Upper lobe of left lung (tissue), 6 donors: Measurements from ENCODE around the gene SAMD4B. TPM values are rescaled to one million over a fixed set of nuclear protein-coding genes. Genes with fewer than 3 reads are reported as not detected.
A peak's percentile ranks its signal among the peaks of the same experiment; 100 is the strongest.

ENCODE experiments used
- ATAC-seq, 2 donors: fragments of 200-7000 bp; cut with Tn5 transposase; one replicate each; pipeline ENCODE4 v1.9.1; 2022; ENCODE audit warnings: mild to moderate bottlenecking in 2 of 2, moderate library complexity in 2 of 2; ENCODE audit not compliant: low FRiP score in 2 of 2
- DNase-seq, 2 donors: peaks; one replicate each; pipeline ENCODE4 v3.0.0-alpha.2; 2019 to 2020
- H3K27ac ChIP-seq, 4 donors: fragments of 200-600 bp; sonication (generic); one replicate each; pipeline ENCODE4 v1.5.1; 2016 to 2019
- H3K27me3 ChIP-seq, 4 donors: fragments of 200-600 bp; sonication (generic); one replicate each; pipeline ENCODE4 v1.5.1; 2017 to 2019
- H3K36me3 ChIP-seq, 4 donors: fragments of 200-600 bp; sonication (generic); one replicate each; pipeline ENCODE4 v1.5.1; 2016 to 2019
- H3K4me1 ChIP-seq, 4 donors: fragments of 200-600 bp; sonication (generic); one replicate each; pipeline ENCODE4 v1.5.1; 2018 to 2019
- H3K4me3 ChIP-seq, 4 donors: fragments of 200-600 bp; sonication (generic); one replicate each; pipeline ENCODE4 v1.5.1; 2017 to 2019; ENCODE audit warnings: mild to moderate bottlenecking in 2 of 4, moderate library complexity in 1 of 4
- H3K9me3 ChIP-seq, 4 donors: fragments of 200-600 bp; sonication (generic); one replicate each; pipeline ENCODE4 v1.5.1; 2018 to 2019
- CTCF ChIP-seq, 6 experiments: fragments of 450-650 bp in 4 of 6; fragments of 200-600 bp in 2 of 6; sonication (generic) in 2 of 6; IDR thresholded peaks; one replicate each; pipeline ENCODE4 v1.5.1; 2016 to 2019; ENCODE audit warnings: antibody characterized with exemption in 6 of 6
- EP300 ChIP-seq, 4 donors: sonication (generic); formaldehyde crosslinking; IDR thresholded peaks; one replicate each; pipeline ENCODE4 v1.5.1; 2017; ENCODE audit warnings: antibody characterized with exemption in 4 of 4, control low read depth in 2 of 4
- POLR2A ChIP-seq, 4 donors: fragments of 450-650 bp; IDR thresholded peaks; one replicate each; pipeline ENCODE4 v1.5.1; 2016 to 2017; ENCODE audit warnings: antibody characterized with exemption in 4 of 4, mild to moderate bottlenecking in 2 of 4
- POLR2AphosphoS5 ChIP-seq, 2 donors: sonication (generic); formaldehyde crosslinking; IDR thresholded peaks; one replicate each; pipeline ENCODE4 v1.5.1; 2017; ENCODE audit warnings: antibody characterized with exemption in 2 of 2
- WGBS, 2 donors: methylation state at CpG; one replicate each; pipeline ENCODE4 v1.1.5; 2017 to 2018; 5-methylcytosine and 5-hydroxymethylcytosine counted together
- total RNA-seq, 6 donors: library from RNA; depleted of rRNA in 4 of 6; stranded (reverse); fragments of >200 nt in 4 of 6; gene quantifications; one replicate each; pipeline versions ENCODE4 v1.1.0 to v1.2.1, GENCODE V29; 2016 to 2021
- donor health status: DM: no; HTN: no; CAD: no; lungs with moderate emphysema.
- donor health status: DM: no; HTN: yes; CAD: no; lungs with severe emphysema.

Gene SAMD4B
- total RNA-seq, 6 donors from 2014 or later, result 57.7 to 125 (median 79.3) TPM

DNA sequence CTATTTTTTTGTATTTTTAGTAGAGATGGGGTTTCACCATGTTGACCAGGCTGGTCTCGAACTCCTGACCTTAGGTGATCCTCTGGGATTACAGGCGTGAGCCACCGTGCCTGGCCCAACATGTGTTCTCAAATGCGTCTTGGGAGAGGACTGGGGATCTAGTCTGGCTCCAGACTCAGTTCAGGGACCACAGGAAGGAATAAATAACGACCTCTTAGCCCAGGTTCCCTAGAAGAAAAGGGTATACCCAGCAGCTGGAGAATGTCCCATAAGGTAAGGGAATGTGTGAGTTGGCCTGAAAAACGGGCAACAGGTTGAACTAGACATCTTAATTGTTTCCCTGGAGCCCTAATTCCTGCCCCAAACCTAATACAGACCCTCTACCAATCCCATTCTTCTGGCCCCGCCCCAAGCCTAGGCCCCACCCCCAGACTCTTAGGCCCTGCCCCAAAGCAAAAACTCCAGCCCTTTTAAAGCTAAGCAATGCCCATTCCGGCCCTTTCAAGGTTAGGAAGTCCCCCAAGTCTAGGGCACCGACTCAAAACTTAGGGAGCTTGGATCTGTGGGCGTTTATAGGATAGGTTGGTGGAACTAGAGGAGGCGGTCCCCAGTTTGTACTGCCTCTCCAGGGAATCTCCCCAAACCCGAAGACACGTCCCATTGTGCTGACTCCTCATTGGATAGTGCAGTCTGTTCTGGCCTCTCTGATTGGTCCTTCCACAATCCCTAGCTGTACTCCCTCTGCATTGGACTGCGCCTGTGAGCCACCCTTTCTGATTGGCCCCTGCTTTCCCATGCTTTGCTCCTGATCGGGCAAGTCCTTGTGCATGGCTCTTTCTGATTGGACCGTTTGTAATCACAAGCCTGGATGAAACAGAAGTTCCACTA lies 16.2 kb upstream of the SAMD4B start:
- TF ChIP-seq CTCF (IDR thresholded peaks at IDR 0.05), result no peak
- TF ChIP-seq EP300 (IDR thresholded peaks at IDR 0.05), result no peak
- TF ChIP-seq POLR2AphosphoS5 (IDR thresholded peaks at IDR 0.05), result no peak
- no peak for TF ChIP-seq POLR2A (IDR thresholded peaks at IDR 0.05)
- 80 to 86% methylated on average over 12 to 16 of the region's 16 CpGs for WGBS, 2 donors
- H3K27ac ChIP-seq, result no peak overlapping the region
- DNase-seq, result no peak
- H3K9me3 ChIP-seq, result no peaks in the 10 kb centered on the region
- H3K4me1 ChIP-seq, result peaks cover 0 to 14% (median 9%) of the 10 kb centered on the region in 4 donors
- ATAC-seq, result no peak
- H3K4me3 ChIP-seq, result no peak overlapping the region
- peaks cover 0 to 29% (median 2%) of the 10 kb centered on the region in 4 donors for H3K36me3 ChIP-seq
- H3K27me3 ChIP-seq, result no peaks in the 10 kb centered on the region

- no peak overlapping the region for H3K4me3 ChIP-seq
- ATAC-seq, result no peak
- WGBS, 2 donors, result 63 to 69% methylated on average over 16 of the region's 16 CpGs
- H3K27me3 ChIP-seq, result no peaks in the 10 kb centered on the region
- H3K4me1 ChIP-seq, result peaks cover 0 to 16% (median 8%) of the 10 kb centered on the region in 4 donors
- no peak for TF ChIP-seq POLR2AphosphoS5 (IDR thresholded peaks at IDR 0.05)
- no peak for TF ChIP-seq POLR2A (IDR thresholded peaks at IDR 0.05)
- no peak for TF ChIP-seq EP300 (IDR thresholded peaks at IDR 0.05)
- no peak for TF ChIP-seq CTCF (IDR thresholded peaks at IDR 0.05)
- H3K36me3 ChIP-seq, result peaks cover 0 to 38% (median 7%) of the 10 kb centered on the region in 4 donors
- DNase-seq, result no peak
- peak overlapping the region in 2 of 4 donors; percentile 22 to 47 for H3K27ac ChIP-seq
- no peaks in the 10 kb centered on the region for H3K9me3 ChIP-seq
These were observed 14.7 kb upstream of the SAMD4B start for GRCh38 chr19:39327363-39328045.

- WGBS, 2 donors, result 29 to 30% methylated on average over 17 of the region's 17 CpGs
- Histone ChIP-seq H3K4me3 (no peak overlapping the region), H3K36me3 (peaks cover 0 to 38% (median 7%) of the 10 kb centered on the region in 4 donors), H3K9me3 (no peaks in the 10 kb centered on the region), H3K27ac (peak overlapping the region in 2 of 4 donors; percentile 22 to 47), H3K27me3 (no peaks in the 10 kb centered on the region), H3K4me1 (peaks cover 0 to 22% (median 13%) of the 10 kb centered on the region in 4 donors)
- peak; percentile 84 to 92 for ATAC-seq
- no peak for TF ChIP-seq EP300 (IDR thresholded peaks at IDR 0.05)
- peak; percentile 82 to 99 (median 90) for TF ChIP-seq CTCF (IDR thresholded peaks at IDR 0.05)
- peak; percentile 87 to 96 for DNase-seq
These were observed 14.0 kb upstream of the SAMD4B start for GRCh38 chr19:39328046-39328705.

DNA sequence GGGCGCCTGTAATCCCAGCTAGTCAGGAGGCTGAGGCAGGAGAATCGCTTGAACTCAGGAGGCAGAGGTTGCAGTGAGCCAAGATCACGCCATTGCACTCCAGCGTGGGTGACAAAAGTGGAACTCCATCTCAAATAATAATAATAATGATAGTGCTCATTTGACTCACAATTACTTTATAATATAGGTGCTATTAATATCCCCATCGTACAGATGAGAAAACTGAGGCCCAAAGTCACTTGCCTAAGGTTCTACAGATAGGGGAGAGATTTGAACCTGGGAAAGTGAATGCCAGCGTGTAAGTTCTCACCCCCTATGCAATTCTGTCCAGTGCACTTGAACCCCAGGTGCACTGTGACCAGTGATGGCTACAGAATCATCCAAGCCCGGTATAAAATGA lies 12.3 kb upstream of the SAMD4B start:
- 89 to 90% methylated on average over 7 of the region's 7 CpGs for WGBS, 2 donors

More for the DNA sequence above, 12.3 kb upstream of the SAMD4B start:
- H3K36me3 ChIP-seq, result peaks cover 0 to 38% (median 7%) of the 10 kb centered on the region in 4 donors
- no peak for ATAC-seq
- no peak overlapping the region for H3K27ac ChIP-seq
- H3K9me3 ChIP-seq, result no peaks in the 10 kb centered on the region
- no peaks in the 10 kb centered on the region for H3K27me3 ChIP-seq
- peaks cover 0 to 32% (median 20%) of the 10 kb centered on the region in 4 donors for H3K4me1 ChIP-seq
- H3K4me3 ChIP-seq, result no peak overlapping the region
- TF ChIP-seq POLR2AphosphoS5 (IDR thresholded peaks at IDR 0.05) (no peak), POLR2A (IDR thresholded peaks at IDR 0.05) (no peak), EP300 (IDR thresholded peaks at IDR 0.05) (no peak), CTCF (IDR thresholded peaks at IDR 0.05) (no peak)
- no peak for DNase-seq
